Measurements from ENCODE around the gene NECTIN4.

- TF ChIP-seq CTCF (IDR thresholded peaks at IDR 0.05) = no peak
- TF ChIP-seq EP300 (IDR thresholded peaks at IDR 0.05) = no peak
Observed at GRCh38 chr1:161121834-161122233, 32.5 kb upstream of the NECTIN4 start.

Measured in tibial nerve (tissue), 4 donors.